ENCODE measurements around the gene ASB6. TPM values are rescaled to one million over a fixed set of nuclear protein-coding genes. Genes with fewer than 3 reads are reported as not detected.
A peak's percentile ranks its signal among the peaks of the same experiment; 100 is the strongest.

ASB6 gene
- total RNA-seq, 1 experiment from 2014 or later: 20.0 TPM

DNA sequence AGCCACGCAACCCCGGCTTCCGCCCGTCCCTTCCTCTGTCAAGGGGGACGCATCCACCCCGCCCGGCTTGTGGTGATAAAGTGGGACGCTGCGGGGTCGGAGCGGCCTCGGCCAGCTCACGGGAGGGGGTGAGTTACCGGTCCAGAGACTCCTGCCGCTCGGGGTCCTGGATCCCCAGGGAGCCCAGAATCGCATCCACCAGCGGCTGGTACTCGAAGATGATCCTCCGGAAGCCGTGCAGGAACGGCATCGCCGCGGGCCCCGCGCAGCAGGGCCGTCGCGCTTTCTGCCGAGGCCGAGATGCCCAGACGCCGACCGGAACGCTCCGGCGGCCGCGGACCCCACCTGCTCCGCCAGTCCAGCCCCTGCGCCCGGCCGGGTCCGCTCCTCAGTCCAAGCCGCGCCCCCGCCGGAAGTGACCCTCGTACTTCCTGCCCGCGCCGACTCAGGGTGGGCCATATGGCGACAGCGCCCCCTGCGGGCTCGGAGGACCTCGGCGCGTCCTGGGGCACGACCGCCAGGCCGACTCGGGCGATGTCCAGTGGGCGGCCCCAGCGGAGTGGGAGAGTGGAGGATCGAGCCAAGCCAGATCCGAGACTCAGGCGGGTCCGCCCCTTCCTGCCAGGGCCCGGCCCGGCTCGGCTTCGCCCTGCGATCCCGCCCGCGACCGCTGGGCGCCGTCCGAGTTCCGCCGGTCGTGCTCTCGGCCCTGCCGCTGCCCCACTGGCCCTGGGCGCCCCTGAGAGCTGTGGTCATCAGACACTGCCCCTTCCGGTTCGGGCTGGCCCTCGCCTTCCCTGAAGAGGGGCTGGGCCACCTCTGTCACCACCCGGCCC lies at the start of gene ASB6 (continued):
- TF ChIP-seq, protein P1, sequence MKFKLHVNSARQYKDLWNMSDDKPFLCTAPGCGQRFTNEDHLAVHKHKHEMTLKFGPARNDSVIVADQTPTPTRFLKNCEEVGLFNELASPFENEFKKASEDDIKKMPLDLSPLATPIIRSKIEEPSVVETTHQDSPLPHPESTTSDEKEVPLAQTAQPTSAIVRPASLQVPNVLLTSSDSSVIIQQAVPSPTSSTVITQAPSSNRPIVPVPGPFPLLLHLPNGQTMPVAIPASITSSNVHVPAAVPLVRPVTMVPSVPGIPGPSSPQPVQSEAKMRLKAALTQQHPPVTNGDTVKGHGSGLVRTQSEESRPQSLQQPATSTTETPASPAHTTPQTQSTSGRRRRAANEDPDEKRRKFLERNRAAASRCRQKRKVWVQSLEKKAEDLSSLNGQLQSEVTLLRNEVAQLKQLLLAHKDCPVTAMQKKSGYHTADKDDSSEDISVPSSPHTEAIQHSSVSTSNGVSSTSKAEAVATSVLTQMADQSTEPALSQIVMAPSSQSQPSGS (CRISPR knock-in tag; IDR thresholded peaks at IDR 0.05; ENCODE audit: borderline replicate concordance, low read depth): no peak
- no peak for TF ChIP-seq ZNF416 (CRISPR knock-in tag; IDR thresholded peaks at IDR 0.05)
- TF ChIP-seq SMAD4 (CRISPR knock-in tag; IDR thresholded peaks at IDR 0.05): no peak
- no peak for TF ChIP-seq RORB (CRISPR knock-in tag; IDR thresholded peaks at IDR 0.05)
- no peak for TF ChIP-seq EMX1 (CRISPR knock-in tag; IDR thresholded peaks at IDR 0.05)
- TF ChIP-seq TP53 (CRISPR knock-in tag; IDR thresholded peaks at IDR 0.05): peak; percentile 93
- TF ChIP-seq NR1H2 (CRISPR knock-in tag; IDR thresholded peaks at IDR 0.05): 0 out of 2 replicates have a peak, but pooled peaks have one; percentile 53
- TF ChIP-seq ZNF671 (CRISPR knock-in tag; IDR thresholded peaks at IDR 0.05): no peak
- peak; percentile 99 for TF ChIP-seq CBFB (CRISPR knock-in tag; IDR thresholded peaks at IDR 0.05; ENCODE audit: low read depth)
- TF ChIP-seq, protein P2, sequence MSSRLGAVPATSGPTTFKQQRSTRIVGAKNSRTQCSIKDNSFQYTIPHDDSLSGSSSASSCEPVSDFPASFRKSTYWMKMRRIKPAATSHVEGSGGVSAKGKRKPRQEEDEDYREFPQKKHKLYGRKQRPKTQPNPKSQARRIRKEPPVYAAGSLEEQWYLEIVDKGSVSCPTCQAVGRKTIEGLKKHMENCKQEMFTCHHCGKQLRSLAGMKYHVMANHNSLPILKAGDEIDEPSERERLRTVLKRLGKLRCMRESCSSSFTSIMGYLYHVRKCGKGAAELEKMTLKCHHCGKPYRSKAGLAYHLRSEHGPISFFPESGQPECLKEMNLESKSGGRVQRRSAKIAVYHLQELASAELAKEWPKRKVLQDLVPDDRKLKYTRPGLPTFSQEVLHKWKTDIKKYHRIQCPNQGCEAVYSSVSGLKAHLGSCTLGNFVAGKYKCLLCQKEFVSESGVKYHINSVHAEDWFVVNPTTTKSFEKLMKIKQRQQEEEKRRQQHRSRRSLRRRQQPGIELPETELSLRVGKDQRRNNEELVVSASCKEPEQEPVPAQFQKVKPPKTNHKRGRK (CRISPR knock-in tag; IDR thresholded peaks at IDR 0.05; ENCODE audit: borderline replicate concordance): no peak
- TF ChIP-seq, protein P3, sequence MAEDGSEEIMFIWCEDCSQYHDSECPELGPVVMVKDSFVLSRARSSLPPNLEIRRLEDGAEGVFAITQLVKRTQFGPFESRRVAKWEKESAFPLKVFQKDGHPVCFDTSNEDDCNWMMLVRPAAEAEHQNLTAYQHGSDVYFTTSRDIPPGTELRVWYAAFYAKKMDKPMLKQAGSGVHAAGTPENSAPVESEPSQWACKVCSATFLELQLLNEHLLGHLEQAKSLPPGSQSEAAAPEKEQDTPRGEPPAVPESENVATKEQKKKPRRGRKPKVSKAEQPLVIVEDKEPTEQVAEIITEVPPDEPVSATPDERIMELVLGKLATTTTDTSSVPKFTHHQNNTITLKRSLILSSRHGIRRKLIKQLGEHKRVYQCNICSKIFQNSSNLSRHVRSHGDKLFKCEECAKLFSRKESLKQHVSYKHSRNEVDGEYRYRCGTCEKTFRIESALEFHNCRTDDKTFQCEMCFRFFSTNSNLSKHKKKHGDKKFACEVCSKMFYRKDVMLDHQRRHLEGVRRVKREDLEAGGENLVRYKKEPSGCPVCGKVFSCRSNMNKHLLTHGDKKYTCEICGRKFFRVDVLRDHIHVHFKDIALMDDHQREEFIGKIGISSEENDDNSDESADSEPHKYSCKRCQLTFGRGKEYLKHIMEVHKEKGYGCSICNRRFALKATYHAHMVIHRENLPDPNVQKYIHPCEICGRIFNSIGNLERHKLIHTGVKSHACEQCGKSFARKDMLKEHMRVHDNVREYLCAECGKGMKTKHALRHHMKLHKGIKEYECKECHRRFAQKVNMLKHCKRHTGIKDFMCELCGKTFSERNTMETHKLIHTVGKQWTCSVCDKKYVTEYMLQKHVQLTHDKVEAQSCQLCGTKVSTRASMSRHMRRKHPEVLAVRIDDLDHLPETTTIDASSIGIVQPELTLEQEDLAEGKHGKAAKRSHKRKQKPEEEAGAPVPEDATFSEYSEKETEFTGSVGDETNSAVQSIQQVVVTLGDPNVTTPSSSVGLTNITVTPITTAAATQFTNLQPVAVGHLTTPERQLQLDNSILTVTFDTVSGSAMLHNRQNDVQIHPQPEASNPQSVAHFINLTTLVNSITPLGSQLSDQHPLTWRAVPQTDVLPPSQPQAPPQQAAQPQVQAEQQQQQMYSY (CRISPR knock-in tag; IDR thresholded peaks at IDR 0.05): no peak
- no peak for TF ChIP-seq ATF1 (CRISPR knock-in tag; IDR thresholded peaks at IDR 0.05)
- TF ChIP-seq ZNF263 (CRISPR knock-in tag; IDR thresholded peaks at IDR 0.05; ENCODE audit: low read depth): no peak
- TF ChIP-seq, protein P4, sequence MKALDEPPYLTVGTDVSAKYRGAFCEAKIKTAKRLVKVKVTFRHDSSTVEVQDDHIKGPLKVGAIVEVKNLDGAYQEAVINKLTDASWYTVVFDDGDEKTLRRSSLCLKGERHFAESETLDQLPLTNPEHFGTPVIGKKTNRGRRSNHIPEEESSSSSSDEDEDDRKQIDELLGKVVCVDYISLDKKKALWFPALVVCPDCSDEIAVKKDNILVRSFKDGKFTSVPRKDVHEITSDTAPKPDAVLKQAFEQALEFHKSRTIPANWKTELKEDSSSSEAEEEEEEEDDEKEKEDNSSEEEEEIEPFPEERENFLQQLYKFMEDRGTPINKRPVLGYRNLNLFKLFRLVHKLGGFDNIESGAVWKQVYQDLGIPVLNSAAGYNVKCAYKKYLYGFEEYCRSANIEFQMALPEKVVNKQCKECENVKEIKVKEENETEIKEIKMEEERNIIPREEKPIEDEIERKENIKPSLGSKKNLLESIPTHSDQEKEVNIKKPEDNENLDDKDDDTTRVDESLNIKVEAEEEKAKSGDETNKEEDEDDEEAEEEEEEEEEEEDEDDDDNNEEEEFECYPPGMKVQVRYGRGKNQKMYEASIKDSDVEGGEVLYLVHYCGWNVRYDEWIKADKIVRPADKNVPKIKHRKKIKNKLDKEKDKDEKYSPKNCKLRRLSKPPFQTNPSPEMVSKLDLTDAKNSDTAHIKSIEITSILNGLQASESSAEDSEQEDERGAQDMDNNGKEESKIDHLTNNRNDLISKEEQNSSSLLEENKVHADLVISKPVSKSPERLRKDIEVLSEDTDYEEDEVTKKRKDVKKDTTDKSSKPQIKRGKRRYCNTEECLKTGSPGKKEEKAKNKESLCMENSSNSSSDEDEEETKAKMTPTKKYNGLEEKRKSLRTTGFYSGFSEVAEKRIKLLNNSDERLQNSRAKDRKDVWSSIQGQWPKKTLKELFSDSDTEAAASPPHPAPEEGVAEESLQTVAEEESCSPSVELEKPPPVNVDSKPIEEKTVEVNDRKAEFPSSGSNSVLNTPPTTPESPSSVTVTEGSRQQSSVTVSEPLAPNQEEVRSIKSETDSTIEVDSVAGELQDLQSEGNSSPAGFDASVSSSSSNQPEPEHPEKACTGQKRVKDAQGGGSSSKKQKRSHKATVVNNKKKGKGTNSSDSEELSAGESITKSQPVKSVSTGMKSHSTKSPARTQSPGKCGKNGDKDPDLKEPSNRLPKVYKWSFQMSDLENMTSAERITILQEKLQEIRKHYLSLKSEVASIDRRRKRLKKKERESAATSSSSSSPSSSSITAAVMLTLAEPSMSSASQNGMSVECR (CRISPR knock-in tag; IDR thresholded peaks at IDR 0.05; ENCODE audit: borderline replicate concordance): no peak; the same call in 1 of the 2 replicates
- TF ChIP-seq, protein P5, sequence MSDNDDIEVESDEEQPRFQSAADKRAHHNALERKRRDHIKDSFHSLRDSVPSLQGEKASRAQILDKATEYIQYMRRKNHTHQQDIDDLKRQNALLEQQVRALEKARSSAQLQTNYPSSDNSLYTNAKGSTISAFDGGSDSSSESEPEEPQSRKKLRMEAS (CRISPR knock-in tag; IDR thresholded peaks at IDR 0.05): peak; percentile 88
- no peak for TF ChIP-seq GRHL2 (CRISPR knock-in tag; IDR thresholded peaks at IDR 0.05; ENCODE audit: insufficient replicate concordance, severe bottlenecking)
- TF ChIP-seq TCF7 (CRISPR knock-in tag; IDR thresholded peaks at IDR 0.05; ENCODE audit: low read depth): no peak; the same call in 1 of the 2 replicates
- TF ChIP-seq, protein P6, sequence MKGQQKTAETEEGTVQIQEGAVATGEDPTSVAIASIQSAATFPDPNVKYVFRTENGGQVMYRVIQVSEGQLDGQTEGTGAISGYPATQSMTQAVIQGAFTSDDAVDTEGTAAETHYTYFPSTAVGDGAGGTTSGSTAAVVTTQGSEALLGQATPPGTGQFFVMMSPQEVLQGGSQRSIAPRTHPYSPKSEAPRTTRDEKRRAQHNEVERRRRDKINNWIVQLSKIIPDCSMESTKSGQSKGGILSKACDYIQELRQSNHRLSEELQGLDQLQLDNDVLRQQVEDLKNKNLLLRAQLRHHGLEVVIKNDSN (CRISPR knock-in tag; IDR thresholded peaks at IDR 0.05): no peak
- TF ChIP-seq, protein P7, sequence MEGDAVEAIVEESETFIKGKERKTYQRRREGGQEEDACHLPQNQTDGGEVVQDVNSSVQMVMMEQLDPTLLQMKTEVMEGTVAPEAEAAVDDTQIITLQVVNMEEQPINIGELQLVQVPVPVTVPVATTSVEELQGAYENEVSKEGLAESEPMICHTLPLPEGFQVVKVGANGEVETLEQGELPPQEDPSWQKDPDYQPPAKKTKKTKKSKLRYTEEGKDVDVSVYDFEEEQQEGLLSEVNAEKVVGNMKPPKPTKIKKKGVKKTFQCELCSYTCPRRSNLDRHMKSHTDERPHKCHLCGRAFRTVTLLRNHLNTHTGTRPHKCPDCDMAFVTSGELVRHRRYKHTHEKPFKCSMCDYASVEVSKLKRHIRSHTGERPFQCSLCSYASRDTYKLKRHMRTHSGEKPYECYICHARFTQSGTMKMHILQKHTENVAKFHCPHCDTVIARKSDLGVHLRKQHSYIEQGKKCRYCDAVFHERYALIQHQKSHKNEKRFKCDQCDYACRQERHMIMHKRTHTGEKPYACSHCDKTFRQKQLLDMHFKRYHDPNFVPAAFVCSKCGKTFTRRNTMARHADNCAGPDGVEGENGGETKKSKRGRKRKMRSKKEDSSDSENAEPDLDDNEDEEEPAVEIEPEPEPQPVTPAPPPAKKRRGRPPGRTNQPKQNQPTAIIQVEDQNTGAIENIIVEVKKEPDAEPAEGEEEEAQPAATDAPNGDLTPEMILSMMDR (IDR thresholded peaks at IDR 0.05): peak; percentile 97
- TF ChIP-seq, protein P8, sequence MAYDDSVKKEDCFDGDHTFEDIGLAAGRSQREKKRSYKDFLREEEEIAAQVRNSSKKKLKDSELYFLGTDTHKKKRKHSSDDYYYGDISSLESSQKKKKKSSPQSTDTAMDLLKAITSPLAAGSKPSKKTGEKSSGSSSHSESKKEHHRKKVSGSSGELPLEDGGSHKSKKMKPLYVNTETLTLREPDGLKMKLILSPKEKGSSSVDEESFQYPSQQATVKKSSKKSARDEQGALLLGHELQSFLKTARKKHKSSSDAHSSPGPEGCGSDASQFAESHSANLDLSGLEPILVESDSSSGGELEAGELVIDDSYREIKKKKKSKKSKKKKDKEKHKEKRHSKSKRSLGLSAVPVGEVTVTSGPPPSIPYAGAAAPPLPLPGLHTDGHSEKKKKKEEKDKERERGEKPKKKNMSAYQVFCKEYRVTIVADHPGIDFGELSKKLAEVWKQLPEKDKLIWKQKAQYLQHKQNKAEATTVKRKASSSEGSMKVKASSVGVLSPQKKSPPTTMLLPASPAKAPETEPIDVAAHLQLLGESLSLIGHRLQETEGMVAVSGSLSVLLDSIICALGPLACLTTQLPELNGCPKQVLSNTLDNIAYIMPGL (CRISPR knock-in tag; IDR thresholded peaks at IDR 0.05): peak; percentile 99
- TF ChIP-seq KAT7 (CRISPR knock-in tag; IDR thresholded peaks at IDR 0.05; ENCODE audit: borderline replicate concordance): peak; percentile 37; the same call in 1 of the 2 replicates
- no peak for TF ChIP-seq ZNF423 (CRISPR knock-in tag; IDR thresholded peaks at IDR 0.05)
